Aorta (tissue), 5 donors: Measurements from ENCODE around the gene OR13C9. TPM values are rescaled to one million over a fixed set of nuclear protein-coding genes. Genes with fewer than 3 reads are reported as not detected.

ENCODE experiments used
- ATAC-seq: fragments of 200-7000 bp; cut with Tn5 transposase; one replicate; pipeline ENCODE4 v1.9.1; 2022; ENCODE audit warnings: moderate library complexity; ENCODE audit not compliant: low FRiP score
- DNase-seq, 2 donors: peaks; one replicate each; pipeline ENCODE4 v3.0.0-alpha.2; 2020
- H3K27ac ChIP-seq, 2 donors: one replicate each; pipeline ENCODE4 v1.5.1; 2013; ENCODE audit warnings: low read length in 2 of 2, mild to moderate bottlenecking in 2 of 2, moderate library complexity in 2 of 2, control low read depth in 1 of 2, inconsistent platforms in 1 of 2, low read depth in 1 of 2
- H3K27me3 ChIP-seq, 2 donors: one replicate each; pipeline ENCODE4 v1.6.1; 2013; ENCODE audit warnings: control low read depth in 1 of 2, low read length in 1 of 2, mild to moderate bottlenecking in 1 of 2, moderate library complexity in 1 of 2; ENCODE audit not compliant: insufficient read depth in 2 of 2, control insufficient read depth in 1 of 2
- H3K36me3 ChIP-seq, 2 donors: one replicate each; pipeline ENCODE4 v1.6.1; 2013; ENCODE audit warnings: control low read depth in 1 of 2, low read length in 1 of 2, mild to moderate bottlenecking in 1 of 2; ENCODE audit not compliant: insufficient read depth in 2 of 2, control insufficient read depth in 1 of 2
- H3K4me1 ChIP-seq, 2 donors: one replicate each; pipeline ENCODE4 v1.6.1; 2013; ENCODE audit warnings: low read length in 2 of 2, control low read depth in 1 of 2, mild to moderate bottlenecking in 1 of 2, moderate library complexity in 1 of 2; ENCODE audit not compliant: insufficient read depth in 2 of 2, control insufficient read depth in 1 of 2
- H3K4me3 ChIP-seq, 2 donors: one replicate each; pipeline ENCODE4 v1.5.1; 2013; ENCODE audit warnings: low read length in 2 of 2, control low read depth in 1 of 2, mild to moderate bottlenecking in 1 of 2
- H3K9me3 ChIP-seq: one replicate; pipeline ENCODE4 v1.6.1; 2013; ENCODE audit warnings: mild to moderate bottlenecking, low read length; ENCODE audit not compliant: control insufficient read depth
- WGBS, 2 donors: extraction: QIAGEN DNeasy Blood & Tissue Kit; methylation state at CpG; one replicate each; pipeline ENCODE4 v1.1.7; 2013; 5-methylcytosine and 5-hydroxymethylcytosine counted together
- intact Hi-C, 2 donors: fragments of 100-400 bp; cut with DNase I; formaldehyde crosslinking; loops; one replicate each; pipeline versions ENCODE4 v1.14.2 to v1.15.0; 2022
- polyA plus RNA-seq, 2 donors: library from polyadenylated mRNA; stranded (reverse); fragments of 200-250 nt; gene quantifications; one replicate each; pipeline ENCODE4 v1.2.3, GENCODE V29; 2013
- total RNA-seq, 2 donors: library from RNA; stranded (reverse); fragmentation: NEBNext Ultra II Directional; extraction: Animal tissue kit (Norgen Biotek cat#: 25700); gene quantifications; one replicate each; pipeline ENCODE4 v1.2.1, GENCODE V29; 2021
- donor health status: healthy with polysubstance abuse.
- donor health status: Bipolar disorder and iron deficiency.
- donor health status: DM: no; HTN: no; CAD: no.
- donor health status: DM: no; HTN: no; CAD: no.
- donor health status: DM: yes; HTN: yes; CAD: no.

OR13C9 gene
- total and polyA plus RNA-seq, 4 donors = not detected

DNA sequence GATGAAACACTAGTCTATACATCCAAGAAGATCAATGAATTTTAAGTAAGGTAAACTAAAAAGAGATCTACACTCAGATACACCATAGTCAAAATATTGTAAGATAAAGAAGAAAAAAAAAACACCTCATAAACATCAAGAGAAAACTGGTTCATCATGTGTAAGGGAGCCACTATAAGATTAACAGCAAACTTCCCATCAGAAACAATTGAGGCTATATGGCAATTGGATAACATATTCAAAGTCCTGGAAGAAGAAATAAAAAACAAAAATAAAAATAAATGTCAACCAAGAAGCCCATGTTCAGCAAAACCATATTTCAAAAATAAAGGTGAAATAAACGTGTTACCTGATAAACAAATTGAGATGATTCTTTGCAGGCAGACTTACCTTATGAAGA, 45.4 kb downstream of the OR13C9 start:
- WGBS, 2 donors = 46 to 64% methylated on average over 1 of the region's 1 CpG
- H3K36me3 ChIP-seq = no peaks in the 10 kb centered on the region
- intact Hi-C loops = no loop called here
- DNase-seq = no peak
- H3K27me3 ChIP-seq = no peaks in the 10 kb centered on the region
- H3K4me3 ChIP-seq = no peak overlapping the region
- no peaks in the 10 kb centered on the region for H3K4me1 ChIP-seq
- H3K9me3 ChIP-seq = no peaks in the 10 kb centered on the region
- H3K27ac ChIP-seq = no peak overlapping the region
- no peak for ATAC-seq

DNA sequence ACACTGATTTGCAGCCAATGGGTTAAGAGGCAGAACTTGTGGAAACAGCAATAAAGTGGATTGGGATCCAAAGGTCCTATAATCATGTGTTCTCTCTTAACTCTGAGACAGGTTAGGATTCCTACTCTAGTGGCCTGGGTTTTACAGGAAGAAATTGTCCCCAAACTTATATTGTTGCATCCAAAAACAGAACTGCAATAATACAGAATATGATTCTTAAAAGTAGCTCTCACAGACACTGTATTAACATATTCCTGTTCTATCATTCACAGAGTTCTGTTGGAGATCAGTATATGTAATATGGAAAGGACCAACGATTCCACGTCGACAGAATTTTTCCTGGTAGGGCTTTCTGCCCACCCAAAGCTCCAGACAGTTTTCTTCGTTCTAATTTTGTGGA, 49.1 kb downstream of the OR13C9 start, which contains the start of gene OR13C8:
OR13C8 (plus strand) TSS at position 301 of the 400 bp plus-strand sequence; CDS start at position 301, 0 bp downstream.
- intact Hi-C loops = no loop called here
- H3K4me3 ChIP-seq = no peak within 1 kb of the TSS
- ATAC-seq (no peak), DNase-seq (no peak)
- H3K27ac ChIP-seq = no peak within 1 kb of the TSS
- H3K4me1 ChIP-seq = no peaks in the 10 kb centered on the region
- no peaks in the 10 kb centered on the region for H3K36me3 ChIP-seq
- H3K27me3 ChIP-seq = no peaks in the 10 kb centered on the region
- no peaks in the 10 kb centered on the region for H3K9me3 ChIP-seq
- WGBS, 2 donors = 86 to 90% methylated on average over 4 of the region's 4 CpGs

Other genes with a start within 250 kb of the OR13C9 start
- not detected for gene OR13F1, start 113.9 kb downstream of the OR13C9 start, total RNA-seq
- gene OR13F1, start 113.9 kb downstream of the OR13C9 start, polyA plus RNA-seq = not detected
- gene OR13C4, start 91.0 kb downstream of the OR13C9 start, total RNA-seq = not detected
- not detected for gene OR13C4, start 91.0 kb downstream of the OR13C9 start, polyA plus RNA-seq
- not detected for gene OR13C3, start 81.3 kb downstream of the OR13C9 start, total RNA-seq
- not detected for gene OR13C3, start 81.3 kb downstream of the OR13C9 start, polyA plus RNA-seq
- not detected for gene OR13C8, start 49.0 kb downstream of the OR13C9 start, total RNA-seq
- not detected for gene OR13C8, start 49.0 kb downstream of the OR13C9 start, polyA plus RNA-seq
- not detected for gene OR13C5, start 18.8 kb downstream of the OR13C9 start, total RNA-seq
- gene OR13C5, start 18.8 kb downstream of the OR13C9 start, polyA plus RNA-seq = not detected
- gene OR13C2, start 12.6 kb downstream of the OR13C9 start, total RNA-seq = not detected
- gene OR13C2, start 12.6 kb downstream of the OR13C9 start, polyA plus RNA-seq = not detected
- not detected for gene OR13D1, start 76.3 kb upstream of the OR13C9 start, total RNA-seq
- gene OR13D1, start 76.3 kb upstream of the OR13C9 start, polyA plus RNA-seq = not detected
- gene NIPSNAP3A, start 129.5 kb upstream of the OR13C9 start, total RNA-seq = 10 to 100 TPM; 24.2 to 28.7 TPM
- 10 to 100 TPM; 31.6 to 34.8 TPM for gene NIPSNAP3A, start 129.5 kb upstream of the OR13C9 start, polyA plus RNA-seq
- 10 to 100 TPM in 1 of 2 donors, 1 to 10 TPM in 1; 7.8 to 12.6 TPM for gene NIPSNAP3B, start 145.9 kb upstream of the OR13C9 start, total RNA-seq
- 1 to 10 TPM; 1.4 to 8.9 TPM for gene NIPSNAP3B, start 145.9 kb upstream of the OR13C9 start, polyA plus RNA-seq